Measurements from ENCODE around the gene RRBP1. TPM values are rescaled to one million over a fixed set of nuclear protein-coding genes. Genes with fewer than 3 reads are reported as not detected.

Gene RRBP1
- total and polyA plus RNA-seq, 2 of the 4 experiments (the other 2 are of a cell fraction): 90.2 to 136 TPM

- Histone ChIP-seq H3K4ac (ENCODE audit: low read depth, low read length) (no peak overlapping the region), H3K18ac (ENCODE audit: low read depth, low read length) (no peak overlapping the region), H3K4me1 (ENCODE audit: control insufficient read depth, insufficient read depth, low read length) (0 out of 2 replicates have a peak, but pooled peaks cover 2% of the 10 kb centered on the region), H2AK9ac (replicated peaks; ENCODE audit: low read depth, low read length, poor library complexity) (no peak overlapping the region), H3K9ac (ENCODE audit: low read depth, low read length) (no peak overlapping the region), H3K27me3 (ENCODE audit: control insufficient read depth, insufficient read depth, low read length) (peaks cover 16% of the 10 kb centered on the region), H2BK5ac (ENCODE audit: low read depth, low read length, poor library complexity, severe bottlenecking) (no peak overlapping the region), H3K9me1 (ENCODE audit: insufficient read depth, low read length) (no peaks in the 10 kb centered on the region), H2AFZ (replicated peaks; ENCODE audit: low read length, poor library complexity) (no peak overlapping the region), H2BK120ac (ENCODE audit: low read depth, low read length) (no peak overlapping the region), H2AK5ac (ENCODE audit: low read depth, low read length) (no peak overlapping the region), H4K91ac (ENCODE audit: insufficient read depth, low read depth, low read length) (no peak overlapping the region), H3K4me2 (ENCODE audit: low read depth, low read length) (no peak overlapping the region), H4K5ac (ENCODE audit: low read depth, low read length) (no peak overlapping the region), H2BK15ac (ENCODE audit: low read depth, low read length) (no peak overlapping the region), H3K4me3 (ENCODE audit: insufficient read depth, low read depth, low read length) (no peak overlapping the region), H3K9me3 (ENCODE audit: control insufficient read depth, insufficient read depth, low read length) (no peaks in the 10 kb centered on the region), H2BK20ac (ENCODE audit: low read depth, low read length) (no peak overlapping the region), H4K20me1 (ENCODE audit: insufficient read depth, low read length) (no peaks in the 10 kb centered on the region), H3K36me3 (ENCODE audit: control insufficient read depth, insufficient read depth, low read length) (no peaks in the 10 kb centered on the region), H3K23ac (ENCODE audit: low read depth, low read length) (no peak overlapping the region), H3K27ac (ENCODE audit: insufficient read depth, low read length) (no peak overlapping the region), H3K14ac (replicated peaks; ENCODE audit: low read depth, low read length) (no peak overlapping the region), H3K56ac (ENCODE audit: extremely low read depth, insufficient read depth, low read length) (no peak overlapping the region), H4K8ac (ENCODE audit: low read depth in 2 of 2, low read length in 2 of 2) (no peak overlapping the region), H3K79me1 (ENCODE audit: low read depth in 1 of 2, low read length in 2 of 2) (no peaks in the 10 kb centered on the region)
- ATAC-seq (ENCODE audit: low read depth) (no peak), DNase-seq (no peak)
- ChIA-PET CTCF (no interaction called here), POLR2A (ENCODE audit: unreplicated experiment) (no interaction called here)
- dilution Hi-C loops (cut with HindIII; ENCODE audit: low sequenced_read_pairs, unreplicated experiment): no loop called here
- no TSS peak for BruUV-seq (replicated peaks)
- 92% methylated on average over 6 of the region's 12 CpGs; no CpG with 5 or more reads in 1 of the 2 experiments for WGBS, 2 experiments (ENCODE audit: extremely low coverage in 2 of 2, insufficient read length in 1 of 2)
- intact Hi-C loops (cut with micrococcal nuclease): no loop called here
- TF ChIP-seq MAZ (IDR thresholded peaks at IDR 0.05; ENCODE audit: borderline replicate concordance, low read depth, low read length): no peak
- TF ChIP-seq CEBPB (IDR thresholded peaks at IDR 0.05; ENCODE audit: low read depth, low read length): no peak
- no peak for TF ChIP-seq FOS (IDR thresholded peaks at IDR 0.05; ENCODE audit: low read depth, low read length)
- TF ChIP-seq CTCF (conservative IDR thresholded peaks at IDR 0.05; ENCODE audit: low read depth, low read length): no peak
- TF ChIP-seq MXI1 (IDR thresholded peaks at IDR 0.05; ENCODE audit: borderline replicate concordance, low read depth, low read length): no peak
- in situ Hi-C loops (cut with MboI; ENCODE audit: low sequenced_read_pairs): no loop called here
Observed at GRCh38 chr20:17728074-17728473, 46.0 kb upstream of the RRBP1 start.
